ENCODE measurements around the gene AK5. TPM values are rescaled to one million over a fixed set of nuclear protein-coding genes. Genes with fewer than 3 reads are reported as not detected.

Gene AK5, protein sequence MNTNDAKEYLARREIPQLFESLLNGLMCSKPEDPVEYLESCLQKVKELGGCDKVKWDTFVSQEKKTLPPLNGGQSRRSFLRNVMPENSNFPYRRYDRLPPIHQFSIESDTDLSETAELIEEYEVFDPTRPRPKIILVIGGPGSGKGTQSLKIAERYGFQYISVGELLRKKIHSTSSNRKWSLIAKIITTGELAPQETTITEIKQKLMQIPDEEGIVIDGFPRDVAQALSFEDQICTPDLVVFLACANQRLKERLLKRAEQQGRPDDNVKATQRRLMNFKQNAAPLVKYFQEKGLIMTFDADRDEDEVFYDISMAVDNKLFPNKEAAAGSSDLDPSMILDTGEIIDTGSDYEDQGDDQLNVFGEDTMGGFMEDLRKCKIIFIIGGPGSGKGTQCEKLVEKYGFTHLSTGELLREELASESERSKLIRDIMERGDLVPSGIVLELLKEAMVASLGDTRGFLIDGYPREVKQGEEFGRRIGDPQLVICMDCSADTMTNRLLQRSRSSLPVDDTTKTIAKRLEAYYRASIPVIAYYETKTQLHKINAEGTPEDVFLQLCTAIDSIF
- total RNA-seq, result 1 to 10 TPM in 3 of 4 donors, not detected in 1; 1.1 to 2.1 (median 1.2) TPM

DNA sequence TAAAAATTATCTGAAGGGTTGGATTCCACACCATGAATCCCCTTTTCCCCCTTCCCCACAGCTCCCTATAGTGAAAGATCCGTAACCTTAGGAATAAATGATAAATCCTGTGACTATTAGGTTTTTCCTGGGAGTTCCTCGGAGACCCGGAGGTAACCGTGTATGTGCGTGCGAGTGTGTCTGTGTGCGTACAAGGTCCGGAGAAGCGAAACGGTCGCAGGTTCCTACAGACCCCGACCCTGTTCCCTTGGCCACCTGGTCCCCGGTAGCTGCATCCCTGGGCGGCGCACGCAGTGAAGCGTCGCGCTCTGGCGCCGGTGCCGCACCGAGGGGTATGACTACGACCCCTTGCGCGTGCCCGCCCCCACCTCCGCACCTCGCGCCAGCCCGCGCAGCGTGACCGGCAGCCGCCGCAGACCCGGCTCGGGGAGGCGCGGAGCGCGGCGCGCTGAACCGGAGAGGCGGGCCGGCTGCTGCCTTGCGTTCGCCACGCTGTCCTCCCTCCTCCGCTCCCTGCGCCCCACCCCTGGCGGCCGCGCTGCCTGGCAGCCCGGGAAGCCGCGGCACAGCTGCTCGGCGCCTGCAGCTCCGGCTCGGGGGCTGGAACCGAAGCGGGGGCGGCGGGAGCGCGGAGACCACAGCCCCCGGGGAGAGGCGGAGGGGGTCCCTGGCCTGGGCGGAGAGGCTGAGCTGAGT lies at the start of gene AK5:
TSS of gene AK5 (plus strand) at position 529 of the 696 bp plus-strand sequence. CDS start 295 bp downstream, outside the sequence.
- Histone ChIP-seq H3K27me3 (peaks cover 40% of the 10 kb centered on the region), H3K27ac (no peak within 1 kb of the TSS), H3K4me1 (peaks cover 21% of the 10 kb centered on the region), H3K36me3 (no peaks in the 10 kb centered on the region), H3K9me3 (no peaks in the 10 kb centered on the region), H3K4me3 (peak within 1 kb of the TSS; percentile 78)
- peak in 1 of 2 donors; percentile 55 for DNase-seq (ENCODE audit: low spot score in 2 of 2)
- TF ChIP-seq, protein P1, sequence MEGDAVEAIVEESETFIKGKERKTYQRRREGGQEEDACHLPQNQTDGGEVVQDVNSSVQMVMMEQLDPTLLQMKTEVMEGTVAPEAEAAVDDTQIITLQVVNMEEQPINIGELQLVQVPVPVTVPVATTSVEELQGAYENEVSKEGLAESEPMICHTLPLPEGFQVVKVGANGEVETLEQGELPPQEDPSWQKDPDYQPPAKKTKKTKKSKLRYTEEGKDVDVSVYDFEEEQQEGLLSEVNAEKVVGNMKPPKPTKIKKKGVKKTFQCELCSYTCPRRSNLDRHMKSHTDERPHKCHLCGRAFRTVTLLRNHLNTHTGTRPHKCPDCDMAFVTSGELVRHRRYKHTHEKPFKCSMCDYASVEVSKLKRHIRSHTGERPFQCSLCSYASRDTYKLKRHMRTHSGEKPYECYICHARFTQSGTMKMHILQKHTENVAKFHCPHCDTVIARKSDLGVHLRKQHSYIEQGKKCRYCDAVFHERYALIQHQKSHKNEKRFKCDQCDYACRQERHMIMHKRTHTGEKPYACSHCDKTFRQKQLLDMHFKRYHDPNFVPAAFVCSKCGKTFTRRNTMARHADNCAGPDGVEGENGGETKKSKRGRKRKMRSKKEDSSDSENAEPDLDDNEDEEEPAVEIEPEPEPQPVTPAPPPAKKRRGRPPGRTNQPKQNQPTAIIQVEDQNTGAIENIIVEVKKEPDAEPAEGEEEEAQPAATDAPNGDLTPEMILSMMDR (IDR thresholded peaks at IDR 0.05), result no peak
- no peak for TF ChIP-seq EP300 (IDR thresholded peaks at IDR 0.05)
- TF ChIP-seq POLR2A (IDR thresholded peaks at IDR 0.05), result no peak
- TF ChIP-seq POLR2AphosphoS5 (IDR thresholded peaks at IDR 0.05), result no peak
- WGBS, result 5% methylated on average over 35 of the region's 71 CpGs

DNA sequence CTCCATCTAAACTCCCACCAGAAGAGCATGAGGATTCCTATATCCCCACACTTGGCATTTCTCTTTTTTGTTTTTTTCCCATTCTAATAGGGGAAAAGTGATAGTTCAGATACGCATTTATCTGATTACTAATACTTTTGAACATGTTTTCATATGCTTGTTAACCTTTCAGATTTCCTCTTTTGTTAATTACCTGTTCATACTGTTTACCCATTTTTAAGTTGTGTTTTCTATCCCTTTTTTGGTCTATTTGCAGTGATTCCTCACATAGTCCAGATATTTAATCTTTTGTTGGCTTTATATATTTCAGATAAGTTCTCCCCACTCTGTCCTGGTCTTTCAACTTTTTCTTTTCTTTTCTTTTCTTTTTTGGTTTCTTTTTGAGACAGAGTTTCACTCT lies 49.0 kb upstream of the AK5 start:
- WGBS, result 100% methylated on average over 1 of the region's 1 CpG
- Histone ChIP-seq H3K27ac (no peak overlapping the region), H3K9me3 (no peaks in the 10 kb centered on the region), H3K36me3 (no peaks in the 10 kb centered on the region), H3K27me3 (no peaks in the 10 kb centered on the region), H3K4me3 (no peak overlapping the region), H3K4me1 (no peaks in the 10 kb centered on the region)
- TF ChIP-seq POLR2AphosphoS5 (IDR thresholded peaks at IDR 0.05), result no peak
- no peak for TF ChIP-seq EP300 (IDR thresholded peaks at IDR 0.05)
- TF ChIP-seq POLR2A (IDR thresholded peaks at IDR 0.05), result no peak
- TF ChIP-seq, protein P1 (IDR thresholded peaks at IDR 0.05), result no peak
- DNase-seq (ENCODE audit: low spot score in 2 of 2), result no peak

DNA sequence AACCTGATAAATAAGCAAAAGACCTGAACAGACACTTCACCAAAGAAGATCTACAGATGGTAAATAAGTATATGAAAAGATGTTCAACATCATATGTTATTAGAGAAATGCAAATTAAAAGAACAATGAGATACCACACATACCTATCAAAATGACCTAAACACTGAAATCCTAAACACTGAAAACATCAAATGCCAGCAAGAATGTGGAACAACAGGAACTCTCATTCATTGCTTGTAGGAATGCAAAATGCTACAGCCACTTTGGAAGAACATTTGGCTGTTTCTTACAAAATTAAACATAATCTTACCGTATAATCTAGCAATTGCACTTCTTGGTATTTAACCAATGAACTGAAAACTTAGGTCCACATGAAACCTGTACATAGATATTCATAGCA lies 47.7 kb upstream of the AK5 start:
- H3K4me3 ChIP-seq, result no peak overlapping the region
- no peaks in the 10 kb centered on the region for H3K27me3 ChIP-seq
- WGBS, result 79% methylated on average over 1 of the region's 1 CpG
- no peaks in the 10 kb centered on the region for H3K36me3 ChIP-seq
- no peak overlapping the region for H3K27ac ChIP-seq
- H3K9me3 ChIP-seq, result no peaks in the 10 kb centered on the region
- H3K4me1 ChIP-seq, result no peaks in the 10 kb centered on the region
- TF ChIP-seq POLR2AphosphoS5 (IDR thresholded peaks at IDR 0.05), result no peak
- TF ChIP-seq EP300 (IDR thresholded peaks at IDR 0.05), result no peak
- TF ChIP-seq, protein P1 (IDR thresholded peaks at IDR 0.05), result no peak
- TF ChIP-seq POLR2A (IDR thresholded peaks at IDR 0.05), result no peak
- no peak for DNase-seq (ENCODE audit: low spot score in 2 of 2)

DNA sequence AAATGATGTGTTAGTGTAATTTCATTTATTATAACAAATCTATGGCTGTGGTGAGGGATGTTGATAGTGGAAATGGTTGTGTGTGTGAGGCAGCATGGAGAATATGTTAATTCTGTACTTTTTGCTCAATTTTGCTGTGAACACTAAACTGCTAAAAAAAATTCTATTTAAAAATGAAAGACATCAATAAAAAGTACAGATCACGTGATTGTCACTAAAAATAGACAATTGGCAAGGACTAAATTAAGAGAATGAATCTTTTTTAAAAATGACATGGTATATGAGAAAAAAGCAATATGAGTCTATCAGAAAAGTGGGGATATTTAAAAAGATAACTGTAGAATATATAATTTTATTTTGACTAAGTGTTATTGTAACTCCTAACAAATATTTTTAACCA lies 46.9 kb upstream of the AK5 start:
- Histone ChIP-seq H3K4me1 (no peaks in the 10 kb centered on the region), H3K27ac (no peak overlapping the region), H3K9me3 (no peaks in the 10 kb centered on the region), H3K4me3 (no peak overlapping the region), H3K36me3 (no peaks in the 10 kb centered on the region), H3K27me3 (no peaks in the 10 kb centered on the region)
- DNase-seq (ENCODE audit: low spot score in 2 of 2), result no peak
- 25% methylated on average over 1 of the region's 1 CpG for WGBS
- TF ChIP-seq POLR2AphosphoS5 (IDR thresholded peaks at IDR 0.05) (no peak), EP300 (IDR thresholded peaks at IDR 0.05) (no peak), POLR2A (IDR thresholded peaks at IDR 0.05) (no peak)
- TF ChIP-seq, protein P1 (IDR thresholded peaks at IDR 0.05), result no peak

DNA sequence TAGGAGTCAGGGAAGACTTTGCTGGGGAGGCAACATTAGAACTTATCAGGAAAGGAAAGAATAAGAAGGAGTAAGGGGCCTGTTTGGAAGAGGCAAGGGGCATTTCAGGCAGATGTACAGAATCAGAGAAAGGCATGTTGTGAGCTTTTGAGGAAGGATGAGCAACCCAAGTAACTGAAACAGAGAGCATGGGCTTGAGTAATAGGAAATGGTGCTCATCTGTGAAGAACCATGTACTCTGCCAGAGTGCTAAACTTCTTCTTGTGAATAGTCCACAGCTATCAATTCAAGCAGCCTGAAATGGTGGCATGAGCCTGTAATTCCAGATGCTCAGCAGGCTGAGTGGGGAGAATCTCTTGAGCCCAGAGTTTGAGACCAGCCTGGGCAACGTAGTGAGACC lies 43.4 kb upstream of the AK5 start:
- Histone ChIP-seq H3K36me3 (no peaks in the 10 kb centered on the region), H3K27ac (no peak overlapping the region), H3K9me3 (peaks cover 5% of the 10 kb centered on the region), H3K27me3 (no peaks in the 10 kb centered on the region), H3K4me1 (no peaks in the 10 kb centered on the region), H3K4me3 (no peak overlapping the region)
- TF ChIP-seq POLR2AphosphoS5 (IDR thresholded peaks at IDR 0.05) (no peak), POLR2A (IDR thresholded peaks at IDR 0.05) (no peak), EP300 (IDR thresholded peaks at IDR 0.05) (no peak)
- TF ChIP-seq, protein P1 (IDR thresholded peaks at IDR 0.05), result no peak
- 85% methylated on average over 1 of the region's 1 CpG for WGBS
- no peak for DNase-seq (ENCODE audit: low spot score in 2 of 2)

All from suprapubic skin (tissue), 4 donors.